GM12873 (cell line): ENCODE measurements around the gene CCDC146.

ENCODE experiments used
- TF ChIP-seq, protein P1 (sequence below): IDR thresholded peaks from 2 replicates; pipeline ENCODE4 v1.5.1; 2012; ENCODE audit warnings: low read depth, mild to moderate bottlenecking, moderate library complexity, low read length, control low read depth; ENCODE audit not compliant: insufficient read depth; ENCODE audit errors: missing control alignments

Gene CCDC146

DNA sequence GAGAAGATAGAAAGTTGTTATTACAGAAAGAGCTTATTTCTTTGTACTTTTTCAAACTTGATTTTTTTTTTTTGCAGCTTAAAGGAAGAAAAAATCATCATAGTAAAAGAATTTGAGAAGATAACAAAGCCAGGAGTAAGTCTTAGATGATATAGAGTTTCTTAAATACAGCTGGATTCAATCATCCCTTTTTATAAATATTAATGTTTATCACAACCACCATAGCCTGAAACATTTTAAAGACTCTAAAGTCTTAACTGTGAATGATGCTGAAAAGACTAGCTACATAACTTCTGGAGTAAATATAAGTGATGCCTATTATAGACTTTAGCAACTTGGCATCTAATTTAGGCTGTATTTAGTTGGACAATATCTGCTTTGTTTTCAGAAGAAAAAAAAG, 132.0 kb downstream of the CCDC146 start:
- TF ChIP-seq, protein P1, sequence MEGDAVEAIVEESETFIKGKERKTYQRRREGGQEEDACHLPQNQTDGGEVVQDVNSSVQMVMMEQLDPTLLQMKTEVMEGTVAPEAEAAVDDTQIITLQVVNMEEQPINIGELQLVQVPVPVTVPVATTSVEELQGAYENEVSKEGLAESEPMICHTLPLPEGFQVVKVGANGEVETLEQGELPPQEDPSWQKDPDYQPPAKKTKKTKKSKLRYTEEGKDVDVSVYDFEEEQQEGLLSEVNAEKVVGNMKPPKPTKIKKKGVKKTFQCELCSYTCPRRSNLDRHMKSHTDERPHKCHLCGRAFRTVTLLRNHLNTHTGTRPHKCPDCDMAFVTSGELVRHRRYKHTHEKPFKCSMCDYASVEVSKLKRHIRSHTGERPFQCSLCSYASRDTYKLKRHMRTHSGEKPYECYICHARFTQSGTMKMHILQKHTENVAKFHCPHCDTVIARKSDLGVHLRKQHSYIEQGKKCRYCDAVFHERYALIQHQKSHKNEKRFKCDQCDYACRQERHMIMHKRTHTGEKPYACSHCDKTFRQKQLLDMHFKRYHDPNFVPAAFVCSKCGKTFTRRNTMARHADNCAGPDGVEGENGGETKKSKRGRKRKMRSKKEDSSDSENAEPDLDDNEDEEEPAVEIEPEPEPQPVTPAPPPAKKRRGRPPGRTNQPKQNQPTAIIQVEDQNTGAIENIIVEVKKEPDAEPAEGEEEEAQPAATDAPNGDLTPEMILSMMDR, result no peak

DNA sequence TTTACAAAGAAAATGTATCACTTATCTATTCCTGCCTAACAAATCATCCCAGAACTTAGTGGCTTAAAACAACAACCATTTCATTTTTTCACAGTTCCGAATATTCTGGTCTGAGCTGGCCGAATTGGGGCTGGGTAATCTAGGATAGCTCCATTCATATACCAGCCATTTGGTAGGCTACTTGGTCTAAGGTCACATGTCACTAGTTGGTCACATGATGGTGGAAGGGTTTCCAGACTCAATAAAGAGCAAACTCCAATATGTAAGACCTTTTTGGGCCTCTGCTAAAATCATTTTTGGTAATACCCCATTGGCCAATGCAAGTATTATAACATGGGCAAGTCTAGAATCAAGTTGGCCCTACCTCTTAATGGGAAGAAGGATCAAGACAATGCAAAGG, 132.5 kb downstream of the CCDC146 start:
- TF ChIP-seq, protein P1, result no peak

DNA sequence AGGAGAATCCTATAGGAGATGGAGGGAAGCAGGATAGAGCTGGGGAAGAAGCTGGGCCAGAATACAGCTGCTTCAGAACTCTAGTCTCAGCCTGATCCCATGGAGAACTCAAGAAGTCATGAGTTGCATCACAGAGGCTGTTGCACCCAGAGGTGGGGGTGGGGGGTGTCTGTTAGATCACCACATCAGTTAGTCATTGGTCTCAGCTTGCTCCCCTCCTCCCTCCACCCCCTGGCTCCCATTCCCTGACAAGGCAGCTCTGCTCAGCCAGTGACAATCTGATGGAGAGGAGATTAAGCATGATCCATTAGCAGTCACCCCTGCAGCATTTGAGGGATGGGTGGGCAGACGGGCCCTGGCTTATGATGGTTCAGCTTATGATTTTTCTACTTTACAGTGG, 135.6 kb downstream of the CCDC146 start:
- TF ChIP-seq, protein P1, result no peak

DNA sequence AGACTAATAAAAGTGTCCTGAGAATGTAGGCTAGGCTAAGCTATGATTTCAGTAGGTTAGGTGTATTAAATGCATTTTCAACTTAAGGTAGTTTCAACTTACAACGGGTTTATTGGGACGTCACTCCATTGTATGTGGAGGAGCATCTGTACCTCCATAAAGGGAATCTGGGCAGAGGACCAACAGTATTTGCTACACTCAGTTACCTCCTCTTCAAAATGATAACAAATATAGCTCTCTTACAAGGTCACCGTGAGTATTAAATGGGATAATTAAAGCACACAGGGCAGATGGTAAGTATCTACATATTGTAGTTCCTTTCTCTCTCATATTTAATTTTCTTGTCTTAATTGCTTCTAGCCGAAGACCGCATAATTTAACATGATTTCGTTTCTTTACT, 136.2 kb downstream of the CCDC146 start:
- TF ChIP-seq, protein P1, result no peak

DNA sequence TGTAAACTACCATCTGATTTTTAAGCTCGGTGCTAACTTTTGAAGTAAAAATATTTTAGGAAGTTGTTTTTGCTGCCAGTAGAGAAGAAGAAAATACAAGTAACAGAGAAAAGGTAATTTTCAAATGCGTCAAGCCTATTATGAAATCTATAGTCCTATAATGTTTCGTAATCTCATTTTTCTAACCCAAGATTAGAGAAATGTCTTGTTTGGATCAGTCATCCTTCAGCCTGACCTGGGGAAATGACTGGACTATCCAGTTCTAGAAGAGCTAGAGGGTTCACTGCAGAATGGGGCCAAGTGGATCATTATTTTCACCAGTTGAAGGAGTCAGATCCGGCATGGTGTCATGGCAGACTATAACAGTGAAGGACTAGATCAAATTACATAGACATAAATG, 139.9 kb downstream of the CCDC146 start:
- TF ChIP-seq, protein P1, result no peak

DNA sequence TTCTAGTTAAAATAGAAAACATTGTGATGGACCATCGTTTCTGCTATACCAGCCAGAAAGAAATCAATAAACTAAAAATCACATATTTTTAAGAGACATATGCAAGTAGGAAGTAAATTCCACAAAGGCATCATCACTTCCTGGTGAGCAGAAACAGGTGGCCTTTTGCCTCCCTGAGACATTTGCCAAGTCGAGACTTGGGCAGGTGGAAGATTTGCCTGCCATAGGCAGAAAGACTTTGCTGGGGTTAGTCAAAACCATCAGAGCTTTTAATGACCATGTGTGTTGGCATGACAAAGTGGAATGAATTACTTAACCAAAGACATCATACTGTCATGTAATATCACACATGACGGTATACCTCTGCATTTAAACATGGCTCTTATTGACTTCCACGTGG, 143.3 kb downstream of the CCDC146 start:
- TF ChIP-seq, protein P1, result no peak

DNA sequence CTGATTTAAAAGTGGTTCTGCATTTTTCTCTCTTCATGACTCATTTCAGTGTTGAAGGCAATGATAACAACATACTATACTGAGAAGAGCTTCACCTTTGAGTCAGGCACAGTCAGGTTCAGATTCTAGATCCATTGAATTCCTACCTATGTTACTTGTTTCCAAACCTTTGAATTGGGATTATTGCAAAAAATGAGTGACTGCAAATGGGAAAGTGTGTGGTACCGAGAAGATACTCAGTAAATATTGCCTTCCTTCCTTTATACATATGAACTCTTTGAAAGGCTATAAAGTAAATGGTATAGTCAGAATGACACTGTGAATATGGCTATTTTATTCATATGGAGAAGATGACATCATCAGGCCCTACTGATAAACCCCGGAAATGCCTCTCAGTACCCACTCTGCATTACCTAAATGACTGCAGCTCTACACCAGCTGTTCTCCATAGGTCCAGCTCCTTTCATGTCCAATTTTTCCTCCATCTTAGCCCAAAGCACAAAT, 143.9 kb downstream of the CCDC146 start:
- TF ChIP-seq, protein P1, result no peak
